GM21447 (cell line): ENCODE results near the gene SH3RF3.

Experiments
- ATAC-seq: cut with Tn5 transposase; IDR thresholded peaks from one replicate; pipeline ENCODE4 v1.9.1; 2021; ENCODE audit not compliant: unreplicated experiment

Gene SH3RF3

DNA sequence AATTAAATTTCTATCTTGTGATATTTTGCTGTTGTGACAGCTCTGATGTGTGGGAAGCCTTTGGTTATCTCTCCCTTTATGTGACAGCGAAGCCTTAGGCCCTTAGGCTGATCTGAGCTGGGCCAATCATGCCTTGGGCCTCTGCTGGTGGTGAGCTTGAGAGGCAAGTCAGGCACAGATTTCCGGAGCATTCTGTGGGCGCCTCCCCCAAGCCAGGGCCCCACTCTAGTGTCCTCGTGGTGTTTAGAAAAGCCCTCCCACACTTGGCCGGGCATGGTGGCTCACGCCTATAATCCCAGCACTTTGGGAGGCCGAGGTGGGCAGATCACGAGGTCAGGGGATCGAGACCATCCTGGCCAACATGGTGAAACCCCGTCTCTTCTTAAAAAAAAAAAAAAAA lies 239.8 kb downstream of the SH3RF3 start:
- ATAC-seq = no peak

DNA sequence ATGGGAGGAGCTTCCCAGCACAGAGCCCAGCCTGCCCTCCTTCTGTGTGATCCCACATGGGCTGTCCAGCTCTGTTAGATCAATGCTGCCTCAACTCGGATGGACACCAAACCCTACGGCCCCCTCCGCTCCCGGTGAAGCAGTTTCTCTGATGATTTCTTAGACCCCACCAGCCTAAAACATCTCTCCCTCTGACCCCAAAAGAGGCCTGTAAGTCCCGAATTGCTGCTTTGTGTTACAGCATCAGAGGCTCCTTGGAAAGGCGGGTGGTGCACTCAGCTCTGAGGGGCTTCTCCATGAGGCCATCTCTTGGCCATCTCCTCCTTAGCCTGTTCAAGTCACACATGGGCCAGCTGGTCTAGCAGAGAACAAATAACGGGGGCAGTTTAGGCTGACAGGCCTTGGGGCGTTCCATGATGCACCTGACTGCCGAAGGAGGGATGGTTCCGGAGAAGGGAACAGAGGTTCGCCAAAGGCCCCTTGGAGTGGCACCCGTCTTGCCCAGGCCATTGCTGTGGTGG lies 240.7 kb downstream of the SH3RF3 start:
- no peak for ATAC-seq

DNA sequence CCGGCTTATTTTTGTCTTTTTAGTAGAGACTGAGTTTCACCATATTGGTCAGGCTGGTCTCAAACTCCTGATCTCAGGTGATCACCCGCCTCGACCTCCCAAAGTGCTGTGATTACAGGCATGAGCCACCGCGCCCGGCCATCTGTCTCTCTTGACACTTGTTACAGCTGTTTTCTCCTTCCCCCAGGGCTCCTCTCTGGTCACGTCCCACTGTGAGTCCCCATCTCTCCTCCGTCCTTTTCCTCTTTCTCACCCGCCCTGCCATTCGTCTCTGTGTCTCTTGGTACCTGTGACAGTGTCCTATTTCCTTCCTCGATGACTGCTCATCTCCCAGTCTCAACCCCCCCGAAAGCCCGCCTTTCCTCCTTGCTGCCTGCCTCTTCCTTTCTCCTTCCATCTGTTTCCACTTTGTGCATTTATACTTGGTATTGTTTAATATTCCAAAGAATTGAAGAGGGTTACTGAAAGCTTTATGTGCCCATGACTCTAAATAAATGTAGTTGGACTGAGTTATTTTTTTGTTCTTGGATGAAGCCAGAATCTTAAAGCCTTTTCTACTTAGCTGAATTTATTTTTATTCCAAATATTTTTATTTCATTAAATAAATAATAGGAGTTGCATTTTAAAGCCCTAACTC lies 241.5 kb downstream of the SH3RF3 start:
- ATAC-seq = no peak

DNA sequence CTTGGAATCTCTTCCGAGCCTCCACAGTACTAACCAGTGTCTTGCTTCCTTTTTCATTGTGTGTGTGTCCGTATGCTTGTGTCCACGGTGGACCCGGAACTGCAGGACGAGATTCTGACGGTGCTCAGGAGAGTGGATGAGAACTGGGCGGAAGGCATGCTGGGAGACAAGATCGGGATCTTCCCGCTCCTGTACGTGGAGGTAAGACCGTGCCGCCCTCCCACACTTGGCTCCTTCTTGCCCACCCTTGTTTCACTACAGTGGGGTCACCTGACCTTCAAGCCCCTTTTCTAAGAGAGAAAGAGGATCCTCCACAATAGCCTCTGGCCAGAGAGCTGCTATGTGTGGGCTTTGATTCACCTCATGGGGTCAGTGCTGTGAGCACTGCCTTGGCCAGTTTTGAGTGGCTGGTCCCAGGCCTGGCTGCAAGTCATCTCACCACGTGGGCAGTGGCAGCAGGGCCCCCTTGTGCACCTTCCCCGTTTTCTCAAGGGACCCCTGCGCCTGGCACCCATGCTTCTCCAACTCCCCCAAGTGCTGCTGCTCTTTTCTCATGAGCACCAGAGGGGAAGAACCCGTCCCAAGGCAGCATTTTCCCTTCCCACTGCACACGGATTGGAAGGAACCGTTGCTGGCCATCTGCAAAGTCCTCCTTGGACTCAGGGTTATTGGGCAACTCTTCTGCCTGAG lies 242.6 kb downstream of the SH3RF3 start:
- ATAC-seq = no peak

DNA sequence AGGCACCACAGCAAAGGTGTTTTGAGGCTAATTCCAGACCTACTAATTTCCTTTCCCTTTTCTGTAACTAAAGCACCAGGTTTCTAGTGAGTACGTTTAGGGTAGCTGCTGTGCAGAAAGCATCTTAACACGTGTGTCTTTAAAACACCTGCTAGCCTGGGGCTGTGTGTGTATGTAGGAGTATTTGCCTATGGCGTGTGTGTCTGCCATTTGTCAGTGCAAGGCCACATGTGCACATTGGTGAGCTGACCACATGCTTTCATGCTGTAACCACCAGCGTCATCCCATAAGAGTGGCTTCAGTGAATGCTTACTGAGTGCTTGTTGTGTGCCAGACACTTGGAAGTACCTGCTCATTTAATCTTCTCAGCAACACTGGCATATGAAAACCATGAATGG lies 243.2 kb downstream of the SH3RF3 start:
- ATAC-seq = no peak

DNA sequence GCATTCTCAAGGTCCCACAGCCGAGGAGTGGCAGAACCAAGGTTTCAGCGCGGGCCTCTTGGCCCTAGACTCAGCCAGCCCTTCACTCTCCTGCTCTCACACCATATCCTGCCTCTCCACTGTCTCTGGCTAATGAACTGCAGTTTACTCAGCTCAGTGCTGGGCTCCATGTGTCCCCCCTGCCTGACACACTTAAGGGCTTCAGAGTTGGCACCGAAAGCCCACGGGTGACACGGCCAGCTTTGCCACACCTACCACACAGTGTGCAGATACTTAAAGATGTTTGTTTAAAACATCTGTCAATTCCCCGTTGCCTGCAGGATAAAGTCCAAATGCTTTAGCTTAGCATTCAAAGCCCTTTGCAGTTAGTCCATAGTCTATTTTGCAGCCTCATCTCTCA lies 243.6 kb downstream of the SH3RF3 start:
- no peak for ATAC-seq

DNA sequence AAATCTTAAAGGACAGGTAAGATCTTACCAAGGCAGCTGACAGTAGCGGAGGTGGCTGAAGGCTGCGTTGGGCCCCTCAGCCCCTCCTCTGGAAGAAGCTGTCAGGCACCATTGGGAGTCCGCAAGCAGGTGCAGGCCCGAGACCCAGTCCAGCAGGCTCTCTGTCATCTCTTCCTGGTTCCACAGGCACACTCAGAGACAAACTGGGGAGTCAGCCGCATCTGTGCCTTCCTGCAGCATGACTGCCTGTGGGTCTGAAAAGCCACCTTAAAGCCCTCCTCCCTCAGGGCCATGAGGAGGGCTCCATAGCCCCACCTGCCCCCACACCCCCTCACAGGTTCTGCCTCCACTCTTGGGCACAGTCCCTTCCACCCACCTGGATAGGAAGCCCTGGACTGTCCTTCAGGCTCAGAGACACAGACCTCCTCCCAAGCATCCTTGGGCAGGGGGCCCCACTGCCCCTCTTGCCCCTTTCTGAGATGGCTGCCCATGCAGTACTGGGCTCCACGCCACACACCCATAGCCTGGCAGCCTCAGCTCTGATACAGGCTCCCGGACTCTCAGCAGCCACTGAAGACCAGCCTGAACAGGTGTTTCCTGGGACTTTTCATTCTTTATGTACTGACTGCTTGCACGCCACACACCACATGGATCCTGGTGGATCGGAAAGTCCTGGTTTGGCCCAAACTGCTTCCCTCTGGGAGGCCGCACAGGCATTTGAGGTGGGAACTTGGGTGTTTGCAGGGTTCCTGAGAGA lies 245.0 kb downstream of the SH3RF3 start:
- no peak for ATAC-seq

DNA sequence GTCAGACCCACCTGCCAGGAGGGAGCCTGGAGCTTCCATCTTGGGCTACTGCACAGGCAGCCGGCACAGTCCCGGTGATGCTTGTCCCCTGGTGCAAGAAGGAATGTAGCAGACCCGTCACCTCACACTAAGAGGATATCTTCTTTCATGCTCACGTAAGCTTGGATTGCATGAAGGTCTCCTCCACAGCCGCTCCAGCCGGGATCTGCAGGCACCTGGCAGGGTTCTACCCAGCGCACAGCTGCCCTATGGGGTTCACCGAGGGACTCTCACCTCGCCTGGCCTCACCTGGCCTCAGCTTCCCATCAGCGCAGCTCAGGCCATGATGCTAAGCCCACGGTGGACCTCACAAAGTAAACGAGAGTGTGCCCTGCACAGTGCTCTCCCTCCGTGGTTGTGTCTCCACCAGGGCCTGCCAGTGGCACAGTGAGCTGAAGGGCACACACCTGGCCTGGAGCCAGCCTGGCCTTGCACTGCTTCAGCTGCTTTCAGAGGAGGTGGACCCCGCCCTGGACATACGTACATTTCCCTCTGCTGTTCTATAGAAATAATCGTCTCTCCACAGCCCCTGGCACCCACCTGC lies 245.6 kb downstream of the SH3RF3 start:
- ATAC-seq = no peak

DNA sequence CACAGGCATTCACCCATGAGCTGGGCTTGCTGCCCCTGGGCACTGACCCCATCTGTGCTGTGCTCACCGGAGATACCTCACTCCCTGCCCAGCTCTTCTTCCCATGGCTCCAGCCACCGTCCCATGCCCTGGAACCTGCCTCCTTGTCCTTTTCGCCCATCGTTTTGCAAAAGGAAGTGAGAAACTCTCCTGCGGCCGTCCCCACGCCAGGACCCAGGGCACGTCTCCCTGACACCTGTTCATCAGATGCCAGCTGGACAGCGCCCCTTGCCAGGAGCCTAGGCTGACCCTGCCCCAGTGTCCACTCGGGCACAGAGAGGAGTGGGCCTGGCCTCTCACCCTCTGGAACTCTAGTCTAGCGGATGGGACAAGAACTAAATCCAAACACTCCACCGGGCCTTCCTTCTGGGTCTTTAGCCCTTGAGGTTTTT lies 246.1 kb downstream of the SH3RF3 start:
- no peak for ATAC-seq

DNA sequence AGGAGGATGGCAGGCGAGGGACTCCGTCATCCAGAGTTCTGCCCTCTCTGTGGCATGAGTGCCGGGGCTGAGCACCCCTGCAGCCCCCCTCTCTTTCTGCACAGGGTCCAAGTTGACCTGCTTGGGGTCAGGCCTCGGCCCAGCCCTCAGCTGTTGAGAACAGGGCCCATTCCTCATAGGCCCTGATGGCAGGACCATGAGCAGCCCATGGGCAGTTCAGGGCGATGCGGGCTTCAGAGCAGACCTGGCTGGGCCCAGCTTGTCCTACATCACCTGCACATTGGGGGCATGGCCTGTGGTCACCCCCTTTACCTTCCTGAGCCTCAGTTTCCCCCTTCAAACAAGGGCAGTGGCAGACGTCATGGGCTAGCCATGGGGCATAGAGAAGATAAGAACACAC lies 246.7 kb downstream of the SH3RF3 start:
- no peak for ATAC-seq

DNA sequence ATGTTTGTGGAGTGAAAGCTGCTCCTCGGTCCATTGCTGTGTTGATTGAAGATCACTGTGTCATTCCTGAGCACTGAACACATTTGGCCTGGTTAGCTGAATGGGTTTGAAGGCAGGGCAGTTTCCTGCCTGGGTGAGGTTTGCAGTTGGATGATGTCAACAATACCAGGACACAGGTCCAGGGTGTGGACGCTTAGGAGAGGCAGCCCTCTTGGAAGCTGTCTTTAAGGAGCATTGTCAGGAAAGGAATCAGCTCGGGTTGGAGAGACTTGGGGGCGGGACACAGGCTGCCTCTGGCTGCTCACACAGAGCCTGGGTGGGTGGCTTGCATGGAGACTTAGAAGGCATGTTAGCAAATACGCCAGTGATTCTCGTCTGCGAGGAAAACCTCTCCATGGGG lies 247.1 kb downstream of the SH3RF3 start:
- no peak for ATAC-seq

DNA sequence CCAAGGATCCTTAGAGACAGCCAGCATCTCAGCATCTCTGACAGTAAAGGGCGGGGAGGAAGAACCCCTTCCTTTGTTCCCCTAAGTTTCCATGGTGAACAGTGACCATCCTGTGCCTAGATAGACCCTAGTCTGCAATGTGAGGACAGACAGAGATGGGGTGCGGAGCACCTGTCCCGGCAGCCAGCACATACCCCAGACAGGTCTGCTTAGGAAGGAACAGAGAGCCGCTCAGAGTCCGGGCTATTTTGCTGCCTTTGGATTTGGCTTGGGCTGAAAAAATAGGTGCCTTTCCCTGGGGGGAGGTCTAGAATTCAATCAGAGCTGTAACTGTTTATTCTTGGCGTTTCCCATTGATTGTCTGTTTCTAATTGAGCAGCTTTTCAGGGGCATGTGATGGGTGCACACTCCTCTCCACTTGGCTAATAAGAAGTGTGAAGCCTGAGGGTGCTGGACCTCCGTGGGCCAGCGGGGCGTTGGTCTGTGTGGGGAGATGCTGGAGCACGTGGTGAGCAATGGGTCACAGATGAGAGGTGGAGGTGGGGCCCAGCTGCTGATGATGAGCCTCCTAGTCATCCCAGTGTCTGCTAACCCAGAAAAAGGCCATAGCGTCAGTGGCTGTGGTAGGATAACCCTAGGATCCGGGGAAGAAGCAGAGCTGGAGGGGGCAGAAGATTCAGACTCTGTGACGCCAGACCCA lies 247.9 kb downstream of the SH3RF3 start:
- no peak for ATAC-seq

DNA sequence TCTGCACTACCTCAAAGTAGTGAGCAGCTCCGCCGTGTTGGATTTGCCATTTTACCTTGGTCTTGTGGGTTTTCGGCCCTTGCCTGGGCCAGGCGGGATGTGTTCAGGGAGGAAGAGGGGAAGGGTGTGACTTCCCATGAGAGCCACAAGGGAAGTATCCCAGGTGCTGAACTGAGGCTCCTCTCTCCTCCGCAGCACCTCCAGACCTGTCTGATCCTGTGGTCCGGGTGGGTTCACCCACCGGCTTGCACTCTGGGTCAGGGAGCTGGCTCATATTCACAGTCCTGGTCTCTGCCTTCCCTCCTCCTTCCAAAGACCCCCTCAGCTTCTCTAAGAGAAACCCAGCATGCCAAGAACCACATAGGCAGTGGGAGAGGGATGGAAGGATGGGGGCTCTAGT lies 249.0 kb downstream of the SH3RF3 start:
- no peak for ATAC-seq

DNA sequence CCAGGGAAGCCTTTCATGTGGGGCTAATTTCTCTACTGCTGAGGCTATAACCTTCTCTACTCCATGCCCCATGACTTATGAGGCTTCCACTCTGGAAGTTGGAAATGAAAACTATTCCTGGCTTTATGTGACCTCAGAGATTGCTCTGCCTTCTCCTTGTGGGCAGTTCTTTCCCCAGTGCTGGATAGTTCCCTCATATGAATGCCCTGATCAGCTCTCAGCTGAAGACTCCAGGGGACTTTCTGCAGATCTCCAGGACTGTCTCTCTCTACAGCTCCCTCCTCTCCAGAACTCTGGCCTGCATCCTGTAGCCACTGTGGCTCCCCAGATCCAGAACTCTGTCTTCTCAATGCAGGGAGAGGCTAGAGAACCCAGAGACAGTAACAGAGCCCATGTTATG lies 249.7 kb downstream of the SH3RF3 start:
- ATAC-seq = no peak

DNA sequence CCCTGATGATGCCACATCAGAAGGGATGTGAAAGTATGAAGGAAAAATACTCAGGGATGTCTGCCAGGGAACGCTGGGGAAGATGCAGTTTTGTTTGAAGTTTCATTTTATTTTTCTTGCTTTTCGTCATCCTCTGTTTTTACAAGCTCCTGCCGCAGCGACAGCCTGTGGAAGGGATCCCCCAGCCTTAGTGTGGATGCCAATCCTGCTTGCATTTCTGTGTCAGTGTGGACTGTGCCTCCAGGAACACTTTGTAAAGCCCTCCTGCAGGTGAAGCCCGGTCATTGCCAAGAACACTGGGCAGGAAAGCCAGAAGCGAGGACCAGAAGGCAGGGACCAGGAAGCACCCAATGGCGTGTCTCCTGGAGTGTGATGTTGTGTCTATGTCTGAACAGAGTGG lies 250.5 kb downstream of the SH3RF3 start:
- ATAC-seq = no peak

DNA sequence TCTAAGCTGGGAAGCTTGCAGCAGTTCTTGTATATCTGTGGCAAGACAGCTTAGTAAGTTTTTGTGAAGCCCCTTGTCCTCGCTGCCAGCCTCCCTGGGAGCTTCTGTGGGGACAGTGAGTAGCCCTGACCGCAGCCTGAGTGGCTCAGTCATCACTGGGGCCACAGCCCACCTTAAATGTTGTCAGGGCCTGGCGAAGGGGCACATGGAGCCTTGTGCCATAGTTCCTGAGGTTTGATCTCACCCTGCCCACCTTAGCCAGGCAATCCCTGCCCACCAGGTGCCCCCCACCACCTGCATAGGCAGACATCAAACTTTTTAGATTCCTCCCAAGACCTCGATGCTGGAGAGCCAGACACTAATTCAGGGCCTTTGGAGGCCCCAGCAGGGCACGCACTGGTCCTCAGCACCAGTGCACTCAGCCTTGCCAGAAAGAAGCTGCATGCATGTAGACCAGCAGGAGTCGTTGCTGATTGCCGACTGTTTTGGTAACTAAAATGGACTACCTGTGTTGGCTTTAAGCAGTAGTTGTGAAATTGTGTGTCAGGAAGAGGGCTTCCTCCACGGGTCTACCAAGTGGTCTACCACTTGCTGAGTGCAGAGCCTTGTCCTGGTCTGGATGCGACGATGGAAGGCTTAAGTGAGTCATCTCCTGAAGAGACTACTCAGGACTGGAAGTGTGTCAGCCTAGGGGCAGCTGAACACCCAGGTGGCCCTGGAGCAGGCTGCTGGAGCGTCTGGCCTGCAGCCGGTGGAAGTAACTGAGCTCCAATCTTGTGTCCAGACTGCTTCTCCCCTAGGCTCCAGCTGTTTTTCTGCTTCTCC lies 251.7 kb downstream of the SH3RF3 start:
- ATAC-seq = no peak

DNA sequence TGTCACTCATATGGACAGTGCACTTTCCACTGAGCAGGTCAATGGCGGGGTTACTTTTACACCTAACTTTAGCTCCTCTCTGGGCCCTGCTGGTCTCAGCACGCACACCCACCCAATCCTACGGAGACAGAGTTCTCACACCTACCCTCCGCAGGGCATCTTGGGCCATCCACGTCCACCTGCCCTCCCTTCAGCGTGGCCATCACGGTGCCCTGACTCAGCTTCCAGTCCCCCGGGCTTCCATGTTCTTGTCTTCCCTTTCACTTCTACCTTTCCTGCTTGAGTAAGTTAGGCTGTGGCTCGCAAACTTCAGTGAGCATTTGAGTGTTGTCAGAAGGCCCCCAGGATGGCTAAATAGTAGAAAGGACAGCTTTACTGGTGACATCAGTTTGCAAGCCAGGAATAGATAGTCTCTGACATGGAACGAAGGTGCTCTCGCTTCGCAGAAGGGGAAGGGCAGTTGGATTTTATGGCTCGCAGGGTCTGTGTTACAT lies 252.4 kb downstream of the SH3RF3 start:
- ATAC-seq = no peak

DNA sequence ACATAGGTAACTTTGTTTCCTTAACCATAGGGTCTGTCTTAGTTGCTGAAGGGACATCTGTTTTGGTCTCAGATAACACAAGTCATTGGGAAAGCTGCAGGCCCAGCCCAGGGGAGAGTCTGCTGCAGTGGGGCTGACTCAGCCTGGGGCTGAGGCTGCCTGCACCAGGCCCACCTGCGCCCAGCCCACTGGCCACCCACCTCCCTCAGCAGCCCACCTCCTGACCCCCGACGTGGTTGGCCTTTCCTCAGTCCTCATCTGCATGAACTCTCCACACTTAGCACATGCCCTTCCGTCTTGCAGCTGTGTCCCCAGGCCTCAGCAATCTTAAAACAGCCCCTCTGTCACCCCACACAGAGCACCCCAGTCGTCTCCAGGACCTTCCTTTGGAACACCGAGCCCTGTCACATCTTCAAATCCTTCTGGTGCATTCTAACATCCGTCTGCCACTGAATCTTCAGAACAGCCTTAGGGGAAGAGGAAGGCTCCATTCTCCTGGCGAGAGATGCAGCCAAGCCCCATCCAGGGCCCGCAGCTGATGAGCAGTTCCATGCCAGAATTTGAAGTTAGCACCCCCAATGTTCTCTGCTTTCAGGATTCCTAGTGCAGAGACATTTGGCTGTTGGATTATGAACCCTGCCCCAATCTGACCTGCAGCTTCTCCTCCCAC lies 253.4 kb downstream of the SH3RF3 start:
- no peak for ATAC-seq

DNA sequence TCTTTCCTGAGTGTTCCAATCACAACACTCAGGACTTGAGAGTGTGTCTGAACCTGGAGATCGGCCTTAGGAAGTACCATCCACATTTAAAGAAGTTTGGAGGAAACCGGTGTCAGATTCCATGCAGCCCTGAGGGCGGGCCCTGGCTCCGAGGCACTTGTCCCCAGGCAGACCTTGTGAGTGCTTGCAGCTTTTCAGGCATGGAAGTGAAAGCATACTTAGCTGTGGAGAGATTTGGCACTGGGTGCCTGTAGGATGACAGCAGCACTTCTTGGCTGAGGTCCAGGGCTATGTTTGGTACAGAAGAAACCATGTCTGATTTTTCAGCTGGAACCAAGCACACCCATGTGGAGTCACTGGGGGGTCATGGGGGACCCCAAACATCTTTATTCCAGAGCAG lies 253.9 kb downstream of the SH3RF3 start:
- ATAC-seq = no peak
